Thyroid gland (tissue), 4 donors: ENCODE measurements around the gene CCNL1.

ENCODE experiments used
- POLR2A ChIP-seq, 2 donors: fragments of 450-650 bp; IDR thresholded peaks; one replicate each; pipeline ENCODE4 v1.6.1; 2017; ENCODE audit warnings: antibody characterized with exemption in 2 of 2, mild to moderate bottlenecking in 2 of 2, moderate library complexity in 1 of 2
- TF ChIP-seq, protein P1 (sequence below), 6 experiments: fragments of 200-600 bp in 3 of 6; fragments of 450-650 bp in 3 of 6; sonication (generic) in 3 of 6; IDR thresholded peaks; one replicate each; pipeline ENCODE4 v1.5.1; 2016 to 2019; ENCODE audit warnings: antibody characterized with exemption in 6 of 6, mild to moderate bottlenecking in 2 of 6, inconsistent platforms in 1 of 6, moderate library complexity in 1 of 6

DNA sequence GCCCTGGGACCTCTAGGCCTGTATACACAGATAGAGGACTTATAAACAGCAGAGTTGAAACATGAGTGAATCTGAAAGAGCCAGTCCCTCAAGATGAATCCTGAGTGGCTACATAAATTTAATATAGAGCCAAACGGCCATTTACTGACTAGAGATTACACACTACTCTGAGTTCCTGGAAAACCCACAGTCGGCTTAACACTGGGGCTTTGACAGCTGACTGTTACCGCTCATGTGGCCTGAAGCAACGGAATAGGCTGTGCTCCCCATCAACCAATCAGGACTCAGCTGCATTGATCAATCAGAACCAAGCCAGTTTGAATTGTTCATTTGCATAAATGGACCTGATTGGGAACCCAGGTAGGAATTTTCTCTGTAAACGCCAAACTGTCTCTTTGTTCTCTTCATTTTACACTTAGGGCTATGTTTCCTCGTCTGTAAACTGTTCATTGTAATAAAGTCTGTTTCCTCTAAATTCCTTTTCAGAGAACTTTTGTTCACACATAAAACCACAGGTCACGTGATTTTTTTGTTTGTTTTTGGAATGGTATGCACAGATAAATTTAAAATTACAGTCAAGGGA lies 40.5 kb downstream of the CCNL1 start:
- TF ChIP-seq, protein P1, sequence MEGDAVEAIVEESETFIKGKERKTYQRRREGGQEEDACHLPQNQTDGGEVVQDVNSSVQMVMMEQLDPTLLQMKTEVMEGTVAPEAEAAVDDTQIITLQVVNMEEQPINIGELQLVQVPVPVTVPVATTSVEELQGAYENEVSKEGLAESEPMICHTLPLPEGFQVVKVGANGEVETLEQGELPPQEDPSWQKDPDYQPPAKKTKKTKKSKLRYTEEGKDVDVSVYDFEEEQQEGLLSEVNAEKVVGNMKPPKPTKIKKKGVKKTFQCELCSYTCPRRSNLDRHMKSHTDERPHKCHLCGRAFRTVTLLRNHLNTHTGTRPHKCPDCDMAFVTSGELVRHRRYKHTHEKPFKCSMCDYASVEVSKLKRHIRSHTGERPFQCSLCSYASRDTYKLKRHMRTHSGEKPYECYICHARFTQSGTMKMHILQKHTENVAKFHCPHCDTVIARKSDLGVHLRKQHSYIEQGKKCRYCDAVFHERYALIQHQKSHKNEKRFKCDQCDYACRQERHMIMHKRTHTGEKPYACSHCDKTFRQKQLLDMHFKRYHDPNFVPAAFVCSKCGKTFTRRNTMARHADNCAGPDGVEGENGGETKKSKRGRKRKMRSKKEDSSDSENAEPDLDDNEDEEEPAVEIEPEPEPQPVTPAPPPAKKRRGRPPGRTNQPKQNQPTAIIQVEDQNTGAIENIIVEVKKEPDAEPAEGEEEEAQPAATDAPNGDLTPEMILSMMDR (IDR thresholded peaks at IDR 0.05) = no peak
- TF ChIP-seq POLR2A (IDR thresholded peaks at IDR 0.05) = no peak
